Mucosa of rectum (tissue), 2 donors: ENCODE data around the gene L1CAM.

Source experiments
- H3K27ac ChIP-seq, 2 donors: one replicate each; pipeline ENCODE4 v1.7.0; 2013; ENCODE audit warnings: inconsistent platforms in 2 of 2, low read depth in 2 of 2, low read length in 2 of 2
- H3K27me3 ChIP-seq, 2 donors: one replicate each; pipeline ENCODE4 v1.7.0; 2013; ENCODE audit warnings: low read length in 2 of 2; ENCODE audit not compliant: control insufficient read depth in 2 of 2, insufficient read depth in 2 of 2
- H3K36me3 ChIP-seq, 2 donors: one replicate each; pipeline ENCODE4 v1.7.0; 2013; ENCODE audit warnings: low read length in 2 of 2; ENCODE audit not compliant: control insufficient read depth in 2 of 2, insufficient read depth in 2 of 2
- H3K4me1 ChIP-seq, 2 donors: one replicate each; pipeline ENCODE4 v1.7.0; 2013; ENCODE audit warnings: low read length in 2 of 2, mild to moderate bottlenecking in 1 of 2; ENCODE audit not compliant: control insufficient read depth in 2 of 2, insufficient read depth in 2 of 2
- H3K4me3 ChIP-seq, 2 donors: one replicate each; pipeline ENCODE4 v1.7.0; 2013; ENCODE audit warnings: low read length in 2 of 2
- H3K9ac ChIP-seq, 2 donors: one replicate each; pipeline ENCODE4 v1.7.0; 2013; ENCODE audit warnings: low read length in 2 of 2, low read depth in 1 of 2, mild to moderate bottlenecking in 1 of 2
- H3K9me3 ChIP-seq, 2 donors: one replicate each; pipeline ENCODE4 v1.7.0; 2013; ENCODE audit warnings: low read length in 2 of 2; ENCODE audit not compliant: control insufficient read depth in 2 of 2
- donor health status: healthy.
- donor health status: Normal muscosa, but diverticular disease.

L1CAM gene

DNA sequence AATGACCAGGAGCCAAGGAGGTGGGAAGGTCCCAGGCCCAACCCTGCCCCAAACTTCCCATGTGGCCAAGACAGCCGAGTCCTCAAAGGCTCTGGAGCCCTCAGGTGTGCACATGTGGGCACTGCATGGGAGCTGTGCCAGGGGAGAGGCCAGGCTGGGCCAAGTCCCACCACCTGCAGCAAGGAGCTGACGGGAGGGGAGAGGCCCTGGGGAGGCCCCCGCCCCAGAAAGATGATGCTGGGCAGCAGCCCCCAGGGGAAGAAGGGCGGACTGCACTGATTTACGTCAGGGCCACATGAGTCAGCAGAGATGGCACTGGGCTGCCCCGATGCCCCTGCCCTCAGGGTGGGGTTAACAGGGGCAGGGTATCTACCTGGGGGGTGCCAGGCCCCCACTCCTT, 1.4 kb downstream of the L1CAM start:
- H3K36me3 ChIP-seq, result no peaks in the 10 kb centered on the region
- no peaks in the 10 kb centered on the region for H3K9me3 ChIP-seq
- H3K27ac ChIP-seq, result no peak overlapping the region
- no peak overlapping the region for H3K4me3 ChIP-seq
- H3K27me3 ChIP-seq, result peaks cover 52% of the 10 kb centered on the region in 2 donors
- H3K4me1 ChIP-seq, result no peaks in the 10 kb centered on the region
- no peak overlapping the region for H3K9ac ChIP-seq

DNA sequence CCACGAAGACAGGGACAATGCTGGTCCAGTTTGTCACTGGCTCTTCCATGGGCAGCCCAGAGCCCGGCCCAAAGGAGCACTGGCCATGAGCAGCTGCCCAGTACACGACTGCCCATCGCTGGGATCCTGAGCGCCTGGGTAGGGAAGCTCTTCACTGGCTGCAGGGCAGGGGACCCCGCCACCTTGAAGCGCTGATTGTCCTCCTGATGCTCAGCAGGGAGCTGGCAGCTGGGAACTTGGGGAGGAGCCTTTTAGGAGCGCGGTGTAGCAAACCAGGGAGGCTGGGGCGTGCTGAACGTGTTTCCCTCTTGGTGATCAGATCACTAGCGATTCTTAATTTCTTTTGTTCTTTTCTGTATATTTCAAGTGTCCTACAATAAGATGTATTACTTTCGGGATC, 1.8 kb downstream of the L1CAM start:
- no peaks in the 10 kb centered on the region for H3K4me1 ChIP-seq
- H3K9ac ChIP-seq, result no peak overlapping the region

DNA sequence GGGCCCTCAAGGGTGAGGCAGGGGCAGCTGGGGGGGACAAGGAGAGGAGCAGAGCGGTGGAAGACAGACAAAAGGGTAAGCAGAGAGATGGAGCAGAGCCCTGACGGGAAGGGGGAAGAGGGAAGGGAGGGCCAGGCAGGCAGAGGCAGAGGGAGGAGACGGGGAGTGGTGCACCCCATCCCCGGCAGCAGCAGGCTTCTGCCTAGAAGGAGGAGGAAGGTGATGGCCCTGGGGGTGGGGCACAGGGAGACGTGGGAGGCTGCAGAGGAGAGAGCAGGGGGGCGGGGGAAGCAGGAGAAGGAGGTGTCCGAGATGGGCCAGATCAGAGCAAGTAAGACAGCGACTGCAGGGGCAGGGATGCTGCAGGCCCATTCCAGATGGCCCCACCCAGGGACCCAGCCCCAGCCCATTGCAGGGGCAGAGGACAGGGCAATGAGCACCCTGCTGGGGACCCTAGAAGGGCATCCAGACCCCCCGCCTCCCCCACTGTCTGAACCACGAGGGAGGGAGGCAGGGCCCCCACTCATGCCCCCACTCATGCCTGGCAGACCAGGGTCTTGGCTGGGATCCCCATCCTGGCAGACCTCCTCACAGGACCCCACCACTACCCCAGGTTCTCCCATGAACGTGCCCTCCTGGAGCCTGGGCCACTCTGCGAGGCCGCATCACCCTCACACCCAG, 2.7 kb downstream of the L1CAM start:
- H3K36me3 ChIP-seq, result no peaks in the 10 kb centered on the region
- no peaks in the 10 kb centered on the region for H3K9me3 ChIP-seq
- no peak overlapping the region for H3K27ac ChIP-seq
- no peaks in the 10 kb centered on the region for H3K4me1 ChIP-seq
- H3K4me3 ChIP-seq, result no peak overlapping the region
- peaks cover 56% of the 10 kb centered on the region in 2 donors for H3K27me3 ChIP-seq
- no peak overlapping the region for H3K9ac ChIP-seq

More for the DNA sequence above, 1.8 kb downstream of the L1CAM start:
- Histone ChIP-seq H3K27me3 (peaks cover 52 to 54% of the 10 kb centered on the region in 2 donors), H3K36me3 (no peaks in the 10 kb centered on the region), H3K9me3 (no peaks in the 10 kb centered on the region), H3K27ac (no peak overlapping the region), H3K4me3 (no peak overlapping the region)

DNA sequence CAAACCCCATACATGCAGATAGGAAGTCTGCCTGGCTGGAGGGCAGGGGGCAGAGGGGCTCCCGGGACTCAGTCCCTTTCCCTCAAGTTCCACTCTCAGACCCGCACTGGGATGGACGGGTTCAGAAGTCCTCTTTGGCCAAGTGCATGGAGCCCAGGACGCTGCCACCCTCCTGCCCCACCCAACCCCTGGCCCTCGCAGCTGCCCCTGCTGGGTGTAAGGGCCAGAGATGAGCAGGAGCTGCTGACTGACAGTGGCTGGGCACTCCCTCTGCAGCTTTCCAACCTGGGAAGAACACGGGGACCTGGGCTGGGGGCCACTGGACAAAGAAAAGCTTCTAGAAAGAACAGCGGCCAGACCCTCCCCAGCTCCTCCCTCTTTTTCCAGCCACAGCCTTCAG, 3.4 kb downstream of the L1CAM start:
- Histone ChIP-seq H3K9ac (no peak overlapping the region), H3K4me1 (no peaks in the 10 kb centered on the region), H3K9me3 (no peaks in the 10 kb centered on the region), H3K4me3 (no peak overlapping the region), H3K27ac (no peak overlapping the region), H3K27me3 (peaks cover 54 to 59% of the 10 kb centered on the region in 2 donors), H3K36me3 (no peaks in the 10 kb centered on the region)

DNA sequence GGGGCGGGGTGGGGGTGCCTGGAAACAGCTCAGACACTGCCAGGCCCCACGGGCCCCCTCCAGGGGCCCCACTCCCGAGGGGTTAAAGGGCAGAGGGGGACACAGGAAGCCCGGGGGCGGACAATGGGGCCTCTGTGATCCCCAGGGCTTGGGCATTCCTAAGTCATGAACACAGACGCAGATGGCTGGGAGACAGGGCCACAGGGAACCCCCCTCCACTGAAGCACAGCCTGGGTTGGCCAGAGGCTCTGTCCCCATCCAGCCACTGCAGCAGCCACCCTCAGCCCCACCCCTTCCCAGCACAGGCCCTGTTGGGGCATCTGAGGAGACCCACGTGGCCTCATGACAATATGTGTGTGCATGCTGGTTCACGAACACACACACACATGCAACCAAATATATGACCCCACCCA, 3.9 kb downstream of the L1CAM start:
- no peak overlapping the region for H3K27ac ChIP-seq
- H3K4me3 ChIP-seq, result no peak overlapping the region
- no peaks in the 10 kb centered on the region for H3K9me3 ChIP-seq
- H3K27me3 ChIP-seq, result peaks cover 52 to 55% of the 10 kb centered on the region in 2 donors
- no peaks in the 10 kb centered on the region for H3K36me3 ChIP-seq
- H3K9ac ChIP-seq, result no peak overlapping the region
- H3K4me1 ChIP-seq, result no peaks in the 10 kb centered on the region

DNA sequence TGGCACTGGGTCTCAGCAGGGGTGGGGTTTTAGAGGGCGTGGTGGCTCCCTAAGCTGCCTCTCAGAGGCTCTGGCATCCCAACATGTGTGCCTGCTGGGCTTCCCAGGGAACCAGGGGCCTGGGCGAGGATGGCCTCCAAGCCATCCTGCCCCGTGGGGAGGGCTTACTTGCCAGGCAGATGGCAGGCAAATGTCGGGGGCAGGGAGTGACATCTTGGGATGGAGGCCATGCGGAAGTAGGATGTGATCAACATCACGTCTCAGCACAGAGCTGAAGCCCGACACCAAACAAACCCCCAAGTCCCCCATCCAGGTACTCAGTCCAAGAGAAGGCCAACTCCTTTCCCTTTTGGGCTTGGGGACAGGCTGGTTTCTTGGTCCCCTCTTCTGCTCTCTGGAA, 4.7 kb downstream of the L1CAM start:
- H3K4me1 ChIP-seq, result no peaks in the 10 kb centered on the region
- H3K36me3 ChIP-seq, result no peaks in the 10 kb centered on the region
- no peaks in the 10 kb centered on the region for H3K9me3 ChIP-seq
- H3K27ac ChIP-seq, result no peak overlapping the region
- H3K4me3 ChIP-seq, result no peak overlapping the region
- no peak overlapping the region for H3K9ac ChIP-seq
- H3K27me3 ChIP-seq, result peaks cover 52 to 57% of the 10 kb centered on the region in 2 donors

DNA sequence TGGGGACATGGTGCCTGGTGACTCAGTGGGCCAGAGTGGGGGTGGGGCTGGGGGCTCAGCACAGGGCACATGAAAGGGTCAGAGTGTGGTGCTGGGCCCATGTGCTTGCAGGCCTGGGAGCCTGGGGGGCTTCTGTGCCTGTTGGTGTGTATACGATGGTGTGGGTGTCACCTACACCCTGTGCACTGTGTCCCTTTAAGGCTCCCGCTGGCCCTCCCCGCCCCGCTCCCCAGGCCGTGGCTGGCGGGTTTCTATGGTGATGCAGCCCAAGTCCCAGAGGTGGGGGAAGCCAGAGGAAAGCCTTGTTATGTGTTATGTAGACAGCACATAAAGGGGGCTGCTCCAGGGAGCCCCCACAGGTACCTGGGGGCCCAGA, 5.5 kb downstream of the L1CAM start:
- H3K9ac ChIP-seq, result no peak overlapping the region
- peaks cover 52 to 59% of the 10 kb centered on the region in 2 donors for H3K27me3 ChIP-seq
- no peaks in the 10 kb centered on the region for H3K36me3 ChIP-seq
- H3K4me3 ChIP-seq, result no peak overlapping the region
- no peaks in the 10 kb centered on the region for H3K9me3 ChIP-seq
- H3K4me1 ChIP-seq, result no peaks in the 10 kb centered on the region
- no peak overlapping the region for H3K27ac ChIP-seq

DNA sequence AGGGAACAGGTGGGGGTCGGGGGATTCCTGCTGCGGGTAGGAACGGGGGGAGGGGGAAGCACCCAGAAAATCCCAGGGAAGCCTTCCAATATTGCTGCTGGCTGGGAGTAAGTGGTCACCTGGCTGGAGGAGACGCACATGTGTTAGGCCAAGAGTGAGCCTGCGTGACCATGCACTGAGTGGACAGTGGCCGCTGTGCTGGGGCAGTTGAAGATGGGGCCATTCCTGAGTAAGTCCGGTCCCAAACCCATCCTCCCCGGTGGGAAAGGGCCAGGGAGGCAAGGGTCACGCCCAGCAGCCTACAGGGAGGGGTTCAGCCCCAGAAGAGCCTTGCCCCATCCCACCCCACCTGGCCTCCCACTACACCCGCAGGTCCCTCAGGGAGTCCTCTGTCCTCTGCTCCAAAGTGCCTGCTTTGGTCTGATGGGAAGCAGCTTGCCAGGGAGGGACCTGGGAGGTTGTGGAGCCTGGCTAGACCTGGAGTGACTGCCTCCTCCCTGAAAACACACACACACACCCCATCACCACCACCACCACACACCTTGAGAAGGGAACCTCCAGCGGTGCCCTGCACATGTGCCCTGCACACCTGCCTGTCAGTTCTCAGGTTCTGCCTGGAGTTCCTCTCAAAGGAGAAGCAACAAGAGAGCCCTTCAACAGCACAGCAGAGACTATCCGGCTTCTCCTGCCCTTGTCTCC, 6.1 kb downstream of the L1CAM start:
- H3K9me3 ChIP-seq, result no peaks in the 10 kb centered on the region
- peaks cover 46 to 54% of the 10 kb centered on the region in 2 donors for H3K27me3 ChIP-seq
- H3K9ac ChIP-seq, result no peak overlapping the region
- H3K27ac ChIP-seq, result no peak overlapping the region
- H3K36me3 ChIP-seq, result no peaks in the 10 kb centered on the region
- no peak overlapping the region for H3K4me3 ChIP-seq
- H3K4me1 ChIP-seq, result no peaks in the 10 kb centered on the region

DNA sequence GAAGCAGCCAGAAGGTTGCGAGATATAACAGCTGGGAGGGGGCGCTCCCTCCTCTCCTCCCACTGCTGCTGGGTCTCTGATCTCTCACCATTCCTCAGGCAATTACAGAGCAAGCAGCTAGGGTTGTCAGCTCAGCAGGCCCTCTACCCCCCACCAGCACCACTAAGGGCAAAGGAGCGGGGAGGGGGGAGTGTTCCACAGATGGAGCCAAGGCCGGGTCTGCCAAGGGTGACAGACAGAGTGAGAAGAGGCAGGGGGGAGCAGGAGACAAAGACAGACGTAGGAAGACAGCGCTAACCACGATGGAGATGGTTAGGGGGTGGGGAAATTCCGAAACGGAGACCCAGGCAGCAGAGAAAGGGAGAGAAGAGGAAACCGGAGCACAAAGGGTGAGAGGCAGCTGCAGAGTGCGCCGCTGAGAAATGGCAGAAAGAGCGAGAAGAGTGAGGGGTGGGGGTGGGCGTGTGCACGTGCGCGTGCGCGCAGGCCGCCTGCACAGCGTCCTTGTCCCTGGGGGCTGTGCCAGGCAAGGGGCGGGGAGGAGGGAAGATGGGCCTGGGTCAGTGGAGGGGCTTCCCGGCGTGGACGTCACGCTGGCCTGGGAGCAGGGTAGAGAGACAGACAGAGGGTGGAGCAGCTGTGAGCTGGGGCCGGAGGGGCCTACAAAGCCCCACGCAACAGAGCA, 6.9 kb downstream of the L1CAM start:
- Histone ChIP-seq H3K9ac (no peak overlapping the region), H3K4me3 (no peak overlapping the region), H3K27ac (no peak overlapping the region), H3K4me1 (no peaks in the 10 kb centered on the region), H3K27me3 (peaks cover 40 to 50% of the 10 kb centered on the region in 2 donors), H3K9me3 (no peaks in the 10 kb centered on the region), H3K36me3 (no peaks in the 10 kb centered on the region)

DNA sequence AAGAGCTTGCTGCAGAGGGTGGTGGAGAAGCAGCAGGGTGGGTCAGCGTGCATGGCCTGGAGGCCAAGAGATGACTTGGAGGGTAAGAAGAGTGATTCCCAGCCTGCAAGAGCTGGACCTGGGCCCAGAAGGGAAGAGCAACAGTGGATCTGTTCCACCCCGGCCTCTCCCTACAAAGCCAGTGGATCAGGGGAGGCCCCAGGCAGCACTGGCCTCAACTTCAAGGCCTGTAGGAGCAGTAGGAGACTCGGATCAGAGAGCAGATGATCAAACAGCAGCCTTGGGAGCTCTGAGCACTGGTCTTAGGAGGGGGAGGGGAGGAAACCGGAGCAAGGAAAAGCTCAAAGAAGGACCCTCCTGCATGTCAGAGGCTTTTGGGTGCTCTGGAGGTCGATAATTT, 7.6 kb downstream of the L1CAM start:
- H3K4me3 ChIP-seq, result no peak overlapping the region
- H3K36me3 ChIP-seq, result no peaks in the 10 kb centered on the region
- H3K9me3 ChIP-seq, result no peaks in the 10 kb centered on the region
- no peaks in the 10 kb centered on the region for H3K4me1 ChIP-seq
- H3K27me3 ChIP-seq, result peaks cover 33 to 45% of the 10 kb centered on the region in 2 donors
- H3K27ac ChIP-seq, result no peak overlapping the region
- H3K9ac ChIP-seq, result no peak overlapping the region
